Upper lobe of left lung (tissue), 6 donors: ENCODE measurements around the gene MYDGF. TPM values are rescaled to one million over a fixed set of nuclear protein-coding genes. Genes with fewer than 3 reads are reported as not detected.

Experiments
- ATAC-seq, 2 donors: fragments of 200-7000 bp; cut with Tn5 transposase; one replicate each; pipeline ENCODE4 v1.9.1; 2022; ENCODE audit warnings: mild to moderate bottlenecking in 2 of 2, moderate library complexity in 2 of 2; ENCODE audit not compliant: low FRiP score in 2 of 2
- DNase-seq, 2 donors: peaks; one replicate each; pipeline ENCODE4 v3.0.0-alpha.2; 2019 to 2020
- H3K27ac ChIP-seq, 4 donors: fragments of 200-600 bp; sonication (generic); one replicate each; pipeline ENCODE4 v1.5.1; 2016 to 2019
- H3K27me3 ChIP-seq, 4 donors: fragments of 200-600 bp; sonication (generic); one replicate each; pipeline ENCODE4 v1.5.1; 2017 to 2019
- H3K36me3 ChIP-seq, 4 donors: fragments of 200-600 bp; sonication (generic); one replicate each; pipeline ENCODE4 v1.5.1; 2016 to 2019
- H3K4me1 ChIP-seq, 4 donors: fragments of 200-600 bp; sonication (generic); one replicate each; pipeline ENCODE4 v1.5.1; 2018 to 2019
- H3K4me3 ChIP-seq, 4 donors: fragments of 200-600 bp; sonication (generic); one replicate each; pipeline ENCODE4 v1.5.1; 2017 to 2019; ENCODE audit warnings: mild to moderate bottlenecking in 2 of 4, moderate library complexity in 1 of 4
- H3K9me3 ChIP-seq, 4 donors: fragments of 200-600 bp; sonication (generic); one replicate each; pipeline ENCODE4 v1.5.1; 2018 to 2019
- EP300 ChIP-seq, 4 donors: sonication (generic); formaldehyde crosslinking; IDR thresholded peaks; one replicate each; pipeline ENCODE4 v1.5.1; 2017; ENCODE audit warnings: antibody characterized with exemption in 4 of 4, control low read depth in 2 of 4
- POLR2A ChIP-seq, 4 donors: fragments of 450-650 bp; IDR thresholded peaks; one replicate each; pipeline ENCODE4 v1.5.1; 2016 to 2017; ENCODE audit warnings: antibody characterized with exemption in 4 of 4, mild to moderate bottlenecking in 2 of 4
- POLR2AphosphoS5 ChIP-seq, 2 donors: sonication (generic); formaldehyde crosslinking; IDR thresholded peaks; one replicate each; pipeline ENCODE4 v1.5.1; 2017; ENCODE audit warnings: antibody characterized with exemption in 2 of 2
- WGBS, 2 donors: methylation state at CpG; one replicate each; pipeline ENCODE4 v1.1.5; 2017 to 2018; 5-methylcytosine and 5-hydroxymethylcytosine counted together
- total RNA-seq, 6 donors: library from RNA; depleted of rRNA in 4 of 6; stranded (reverse); fragments of >200 nt in 4 of 6; gene quantifications; one replicate each; pipeline versions ENCODE4 v1.1.0 to v1.2.1, GENCODE V29; 2016 to 2021
- TF ChIP-seq, protein P1 (sequence below), 6 experiments: fragments of 450-650 bp in 4 of 6; fragments of 200-600 bp in 2 of 6; sonication (generic) in 2 of 6; IDR thresholded peaks; one replicate each; pipeline ENCODE4 v1.5.1; 2016 to 2019; ENCODE audit warnings: antibody characterized with exemption in 6 of 6
- donor health status: DM: no; HTN: no; CAD: no; lungs with moderate emphysema.
- donor health status: DM: no; HTN: yes; CAD: no; lungs with severe emphysema.

Gene MYDGF
- total RNA-seq, 6 donors from 2014 or later: 6.3 to 121 (median 67.1) TPM

DNA sequence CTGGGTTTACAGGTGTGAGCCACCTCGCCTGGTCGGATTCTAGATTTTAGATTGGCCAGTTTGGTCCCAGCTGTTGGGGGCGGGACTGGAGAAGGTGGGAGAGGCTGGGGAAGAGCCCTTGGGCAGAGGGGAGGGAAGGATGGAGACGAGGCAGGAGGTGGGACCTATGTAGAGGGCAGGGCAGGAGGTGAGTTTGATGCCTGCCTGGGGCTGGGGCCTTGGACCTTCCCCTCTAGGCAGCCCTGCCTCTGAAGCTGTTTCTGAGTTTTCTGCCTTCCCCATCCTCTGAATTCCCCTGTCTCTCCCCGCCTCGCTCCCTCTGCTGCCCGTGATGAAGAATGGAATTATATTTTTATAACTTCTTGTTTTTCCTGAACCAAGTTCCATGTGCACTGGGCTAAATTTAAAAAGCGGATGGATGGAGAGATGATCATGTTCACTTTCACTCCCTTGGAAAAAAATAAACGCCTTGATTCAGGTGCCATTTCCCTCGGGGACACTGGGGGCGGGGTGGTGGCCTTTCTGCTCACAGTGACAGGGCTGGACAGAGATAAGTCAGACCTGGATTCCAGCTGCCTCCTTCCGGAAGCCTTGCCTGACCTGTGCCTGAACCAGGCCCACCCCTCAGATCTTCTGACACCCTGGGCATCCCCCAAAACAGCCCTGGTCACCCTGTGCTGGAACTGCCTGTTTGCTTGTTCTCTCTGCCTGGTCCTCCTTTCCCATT, 47.3 kb downstream of the MYDGF start:
- Histone ChIP-seq H3K27ac (no peak overlapping the region), H3K9me3 (no peaks in the 10 kb centered on the region), H3K27me3 (no peaks in the 10 kb centered on the region), H3K36me3 (no peaks in the 10 kb centered on the region), H3K4me3 (no peak overlapping the region), H3K4me1 (no peaks in the 10 kb centered on the region)
- TF ChIP-seq, protein P1, sequence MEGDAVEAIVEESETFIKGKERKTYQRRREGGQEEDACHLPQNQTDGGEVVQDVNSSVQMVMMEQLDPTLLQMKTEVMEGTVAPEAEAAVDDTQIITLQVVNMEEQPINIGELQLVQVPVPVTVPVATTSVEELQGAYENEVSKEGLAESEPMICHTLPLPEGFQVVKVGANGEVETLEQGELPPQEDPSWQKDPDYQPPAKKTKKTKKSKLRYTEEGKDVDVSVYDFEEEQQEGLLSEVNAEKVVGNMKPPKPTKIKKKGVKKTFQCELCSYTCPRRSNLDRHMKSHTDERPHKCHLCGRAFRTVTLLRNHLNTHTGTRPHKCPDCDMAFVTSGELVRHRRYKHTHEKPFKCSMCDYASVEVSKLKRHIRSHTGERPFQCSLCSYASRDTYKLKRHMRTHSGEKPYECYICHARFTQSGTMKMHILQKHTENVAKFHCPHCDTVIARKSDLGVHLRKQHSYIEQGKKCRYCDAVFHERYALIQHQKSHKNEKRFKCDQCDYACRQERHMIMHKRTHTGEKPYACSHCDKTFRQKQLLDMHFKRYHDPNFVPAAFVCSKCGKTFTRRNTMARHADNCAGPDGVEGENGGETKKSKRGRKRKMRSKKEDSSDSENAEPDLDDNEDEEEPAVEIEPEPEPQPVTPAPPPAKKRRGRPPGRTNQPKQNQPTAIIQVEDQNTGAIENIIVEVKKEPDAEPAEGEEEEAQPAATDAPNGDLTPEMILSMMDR (IDR thresholded peaks at IDR 0.05): no peak
- no peak for TF ChIP-seq POLR2A (IDR thresholded peaks at IDR 0.05)
- TF ChIP-seq EP300 (IDR thresholded peaks at IDR 0.05): no peak
- TF ChIP-seq POLR2AphosphoS5 (IDR thresholded peaks at IDR 0.05): no peak
- 48 to 52% methylated on average over 12 of the region's 12 CpGs for WGBS, 2 donors
- DNase-seq (no peak), ATAC-seq (peak in 1 of 2 donors; percentile 69)

GRCh38 chr19:4620675-4621074, 49.5 kb downstream of the MYDGF start:
- TF ChIP-seq EP300 (IDR thresholded peaks at IDR 0.05) (no peak), POLR2AphosphoS5 (IDR thresholded peaks at IDR 0.05) (no peak), POLR2A (IDR thresholded peaks at IDR 0.05) (no peak)
- TF ChIP-seq, protein P1 (IDR thresholded peaks at IDR 0.05): no peak
- no peak for DNase-seq
- 50 to 60% methylated on average over 2 of the region's 2 CpGs for WGBS, 2 donors
- H3K27ac ChIP-seq: no peak overlapping the region
- no peak for ATAC-seq
- H3K36me3 ChIP-seq: no peaks in the 10 kb centered on the region
- no peaks in the 10 kb centered on the region for H3K4me1 ChIP-seq
- no peaks in the 10 kb centered on the region for H3K9me3 ChIP-seq
- H3K27me3 ChIP-seq: no peaks in the 10 kb centered on the region
- no peak overlapping the region for H3K4me3 ChIP-seq

- Histone ChIP-seq H3K4me3 (no peak overlapping the region), H3K4me1 (no peaks in the 10 kb centered on the region), H3K36me3 (no peaks in the 10 kb centered on the region), H3K27ac (no peak overlapping the region), H3K27me3 (no peaks in the 10 kb centered on the region), H3K9me3 (no peaks in the 10 kb centered on the region)
- TF ChIP-seq EP300 (IDR thresholded peaks at IDR 0.05): no peak
- TF ChIP-seq, protein P1 (IDR thresholded peaks at IDR 0.05): no peak
- no peak for TF ChIP-seq POLR2AphosphoS5 (IDR thresholded peaks at IDR 0.05)
- no peak for TF ChIP-seq POLR2A (IDR thresholded peaks at IDR 0.05)
- 76 to 88% methylated on average over 15 to 17 of the region's 17 CpGs for WGBS, 2 donors
- no peak for DNase-seq
- no peak for ATAC-seq
These were observed 50.4 kb downstream of the MYDGF start for GRCh38 chr19:4619668-4620294.

DNA sequence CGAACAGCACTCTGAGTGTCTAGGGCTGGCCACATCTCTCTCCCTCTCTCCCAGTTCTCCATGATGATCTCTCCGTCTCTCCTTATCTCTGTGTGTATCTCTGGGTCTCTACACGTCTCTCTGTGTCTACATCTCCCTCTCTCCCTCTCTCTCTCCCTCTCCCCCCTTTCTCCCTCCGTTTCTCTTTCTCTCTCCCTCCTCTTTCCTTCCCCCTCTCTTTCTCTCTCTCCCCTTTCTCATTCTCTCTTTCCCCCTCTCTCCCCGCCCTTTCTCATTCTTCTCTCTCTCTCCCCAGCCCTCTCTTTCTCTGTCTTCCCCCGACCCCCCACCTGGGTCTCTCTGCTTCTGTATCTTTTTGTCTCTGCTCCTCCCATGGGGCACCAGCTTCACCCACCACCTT, 52.1 kb downstream of the MYDGF start:
- 51 to 58% methylated on average over 6 of the region's 6 CpGs for WGBS, 2 donors
- no peaks in the 10 kb centered on the region for H3K9me3 ChIP-seq
- ATAC-seq (no peak), DNase-seq (no peak)
- no peaks in the 10 kb centered on the region for H3K27me3 ChIP-seq
- TF ChIP-seq, protein P1 (IDR thresholded peaks at IDR 0.05): no peak
- TF ChIP-seq POLR2A (IDR thresholded peaks at IDR 0.05) (no peak), EP300 (IDR thresholded peaks at IDR 0.05) (no peak), POLR2AphosphoS5 (IDR thresholded peaks at IDR 0.05) (no peak)
- no peak overlapping the region for H3K27ac ChIP-seq
- no peaks in the 10 kb centered on the region for H3K4me1 ChIP-seq
- H3K4me3 ChIP-seq: no peak overlapping the region
- H3K36me3 ChIP-seq: no peaks in the 10 kb centered on the region
